ENCODE measurements around the gene TMEM45A. TPM values are rescaled to one million over a fixed set of nuclear protein-coding genes. Genes with fewer than 3 reads are reported as not detected.

TMEM45A gene
- total and polyA plus RNA-seq, 2 donors (not counting 1 experiment from before 2014, with no cell fraction given) = 26.4 to 71.4 TPM

- Histone ChIP-seq H3K9ac (ENCODE audit: insufficient read depth, low read length) (no peak overlapping the region), H3K36me3 (ENCODE audit: control insufficient read depth, insufficient read depth, low read length) (no peaks in the 10 kb centered on the region), H3K9me3 (ENCODE audit: control insufficient read depth, insufficient read depth, low read depth, low read length) (no peaks in the 10 kb centered on the region), H4K20me1 (ENCODE audit: control insufficient read depth, extremely low read depth, insufficient read depth, low read length) (no peaks in the 10 kb centered on the region), H3K4me3 (replicated peaks in 1 of 4; ENCODE audit: control extremely low read depth in 1 of 4, insufficient read depth in 1 of 4, low read depth in 3 of 4, low read length in 4 of 4) (no peak overlapping the region), H3K4me1 (ENCODE audit: control insufficient read depth, extremely low read depth, insufficient read depth, low read length) (no peaks in the 10 kb centered on the region), H3K79me2 (ENCODE audit: control insufficient read depth, insufficient read depth, low read length) (no peaks in the 10 kb centered on the region), H3K27ac (ENCODE audit: insufficient read depth, low read length) (no peak overlapping the region), H3K4me2 (ENCODE audit: extremely low read depth, insufficient read depth, low read length) (no peak overlapping the region), H3K27me3 (ENCODE audit: control insufficient read depth, insufficient read depth, low read length) (peaks cover 12% of the 10 kb centered on the region), H2AFZ (ENCODE audit: low read length) (no peak overlapping the region)
- TF ChIP-seq EZH2 (IDR thresholded peaks at IDR 0.05; ENCODE audit: low read length, missing control alignments) = no peak
- TF ChIP-seq CTCF (conservative IDR thresholded peaks at IDR 0.05 in 1 of 2, IDR thresholded peaks at IDR 0.05 in 1 of 2; ENCODE audit: low read depth in 1 of 2, low read length in 2 of 2) = no peak
- DNase-seq (ENCODE audit: low read depth in 2 of 2) = no peak
Observed at GRCh38 chr3:100606894-100607512, 114.6 kb downstream of the TMEM45A start.

GRCh38 chr3:100609305-100609704 lies 116.9 kb downstream of the TMEM45A start, which contains the start of gene ADGRG7:
Gene ADGRG7, plus strand, starts transcription at chr3:100609601. Its CDS starts 256 bp downstream, at chr3:100609857.
- DNase-seq (ENCODE audit: low read depth in 2 of 2) = no peak
- H3K27ac ChIP-seq (ENCODE audit: insufficient read depth, low read length) = no peak within 1 kb of the TSS
- H2AFZ ChIP-seq (ENCODE audit: low read length) = no peak within 1 kb of the TSS
- H3K9me3 ChIP-seq (ENCODE audit: control insufficient read depth, insufficient read depth, low read depth, low read length) = no peaks in the 10 kb centered on the region
- no peaks in the 10 kb centered on the region for H4K20me1 ChIP-seq (ENCODE audit: control insufficient read depth, extremely low read depth, insufficient read depth, low read length)
- no peak within 1 kb of the TSS for H3K4me3 ChIP-seq (replicated peaks in 1 of 4; ENCODE audit: control extremely low read depth in 1 of 4, insufficient read depth in 1 of 4, low read depth in 3 of 4, low read length in 4 of 4)
- no peak within 1 kb of the TSS for H3K9ac ChIP-seq (ENCODE audit: insufficient read depth, low read length)
- H3K4me1 ChIP-seq (ENCODE audit: control insufficient read depth, extremely low read depth, insufficient read depth, low read length) = no peaks in the 10 kb centered on the region
- H3K27me3 ChIP-seq (ENCODE audit: control insufficient read depth, insufficient read depth, low read length) = peaks cover 12% of the 10 kb centered on the region
- TF ChIP-seq CTCF (conservative IDR thresholded peaks at IDR 0.05 in 1 of 2, IDR thresholded peaks at IDR 0.05 in 1 of 2; ENCODE audit: low read depth in 1 of 2, low read length in 2 of 2) = no peak
- TF ChIP-seq EZH2 (IDR thresholded peaks at IDR 0.05; ENCODE audit: low read length, missing control alignments) = no peak
- no peaks in the 10 kb centered on the region for H3K79me2 ChIP-seq (ENCODE audit: control insufficient read depth, insufficient read depth, low read length)
- H3K36me3 ChIP-seq (ENCODE audit: control insufficient read depth, insufficient read depth, low read length) = no peaks in the 10 kb centered on the region
- H3K4me2 ChIP-seq (ENCODE audit: extremely low read depth, insufficient read depth, low read length) = no peak within 1 kb of the TSS

- no peak for DNase-seq (ENCODE audit: low read depth in 2 of 2)
- H4K20me1 ChIP-seq (ENCODE audit: control insufficient read depth, extremely low read depth, insufficient read depth, low read length) = no peaks in the 10 kb centered on the region
- H3K27ac ChIP-seq (ENCODE audit: insufficient read depth, low read length) = no peak overlapping the region
- no peaks in the 10 kb centered on the region for H3K4me1 ChIP-seq (ENCODE audit: control insufficient read depth, extremely low read depth, insufficient read depth, low read length)
- no peak for TF ChIP-seq CTCF (conservative IDR thresholded peaks at IDR 0.05 in 1 of 2, IDR thresholded peaks at IDR 0.05 in 1 of 2; ENCODE audit: low read depth in 1 of 2, low read length in 2 of 2)
- no peak for TF ChIP-seq EZH2 (IDR thresholded peaks at IDR 0.05; ENCODE audit: low read length, missing control alignments)
- H3K9me3 ChIP-seq (ENCODE audit: control insufficient read depth, insufficient read depth, low read depth, low read length) = no peaks in the 10 kb centered on the region
- H3K79me2 ChIP-seq (ENCODE audit: control insufficient read depth, insufficient read depth, low read length) = no peaks in the 10 kb centered on the region
- no peak overlapping the region for H2AFZ ChIP-seq (ENCODE audit: low read length)
- H3K27me3 ChIP-seq (ENCODE audit: control insufficient read depth, insufficient read depth, low read length) = peaks cover 12% of the 10 kb centered on the region
- no peak overlapping the region for H3K4me2 ChIP-seq (ENCODE audit: extremely low read depth, insufficient read depth, low read length)
- no peaks in the 10 kb centered on the region for H3K36me3 ChIP-seq (ENCODE audit: control insufficient read depth, insufficient read depth, low read length)
- H3K9ac ChIP-seq (ENCODE audit: insufficient read depth, low read length) = no peak overlapping the region
- no peak overlapping the region for H3K4me3 ChIP-seq (replicated peaks in 1 of 4; ENCODE audit: control extremely low read depth in 1 of 4, insufficient read depth in 1 of 4, low read depth in 3 of 4, low read length in 4 of 4)
Observed at GRCh38 chr3:100609963-100610362, 117.5 kb downstream of the TMEM45A start.

Data from fibroblast of lung (primary cell).